Endothelial cell (in vitro differentiated cells): ENCODE measurements around the gene TPH1. TPM values are rescaled to one million over a fixed set of nuclear protein-coding genes. Genes with fewer than 3 reads are reported as not detected.

Experiments
- DNase-seq: peaks from one replicate; pipeline ENCODE4 v3.0.0; 2021; ENCODE audit warnings: low spot score
- H3K27ac Mint-ChIP-seq: one replicate; pipeline ENCODE4 v1.8.0; 2021; ENCODE audit warnings: mixed read lengths, inconsistent platforms; ENCODE audit not compliant: unreplicated experiment
- H3K27me3 Mint-ChIP-seq: one replicate; pipeline ENCODE4 v1.8.0; 2021; ENCODE audit warnings: mild to moderate bottlenecking, moderate library complexity, mixed read lengths, inconsistent platforms; ENCODE audit not compliant: unreplicated experiment
- H3K36me3 Mint-ChIP-seq: one replicate; pipeline ENCODE4 v1.8.0; 2021; ENCODE audit warnings: mild to moderate bottlenecking, low read depth, mixed read lengths, inconsistent platforms; ENCODE audit not compliant: unreplicated experiment
- H3K4me1 Mint-ChIP-seq: one replicate; pipeline ENCODE4 v1.8.0; 2021; ENCODE audit warnings: mild to moderate bottlenecking, mixed read lengths, inconsistent platforms; ENCODE audit not compliant: unreplicated experiment
- H3K4me3 Mint-ChIP-seq: one replicate; pipeline ENCODE4 v1.8.0; 2021; ENCODE audit warnings: mild to moderate bottlenecking, mixed read lengths, inconsistent platforms; ENCODE audit not compliant: unreplicated experiment
- H3K9me3 Mint-ChIP-seq: one replicate; pipeline ENCODE4 v1.8.0; 2021; ENCODE audit warnings: mixed read lengths, inconsistent platforms; ENCODE audit not compliant: unreplicated experiment
- total RNA-seq: library from RNA; stranded (reverse); fragmentation: NEBNext Ultra II Directional; extraction: Animal tissue kit (Norgen Biotek cat#: 25700); gene quantifications from one replicate; pipeline ENCODE4 v1.2.1, GENCODE V29; 2021; ENCODE audit not compliant: unreplicated experiment
- TF ChIP-seq, protein P1 (sequence below): fragments of 200-600 bp; sonication (generic); IDR thresholded peaks from one replicate; pipeline ENCODE4 v1.5.0; 2021; ENCODE audit warnings: antibody characterized with exemption; ENCODE audit not compliant: unreplicated experiment

Gene TPH1
- total RNA-seq, 1 donor from 2014 or later = 0.38 TPM

DNA sequence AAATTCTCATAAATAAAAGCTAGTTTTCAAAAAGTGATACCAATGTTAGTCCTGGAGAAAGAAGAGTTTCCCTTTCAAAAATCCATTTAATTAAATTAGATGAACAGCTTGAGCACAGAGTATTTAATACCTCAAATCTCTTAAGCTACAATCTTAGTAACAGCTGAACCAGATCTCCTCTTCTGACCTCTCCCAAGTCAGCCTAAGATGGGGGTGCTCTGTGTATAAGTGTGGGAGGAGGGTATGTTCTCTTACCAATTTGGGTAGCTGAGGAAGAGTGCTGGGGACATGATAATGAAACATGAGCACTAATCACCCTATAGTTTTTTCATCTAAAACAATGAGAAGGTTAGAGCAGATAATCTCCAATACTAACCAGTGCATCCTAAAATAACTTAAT is 9.6 kb downstream of the TPH1 start:
- no peak overlapping the region for H3K4me3 Mint-ChIP-seq
- no peaks in the 10 kb centered on the region for H3K27me3 Mint-ChIP-seq
- H3K9me3 Mint-ChIP-seq = no peaks in the 10 kb centered on the region
- no peaks in the 10 kb centered on the region for H3K36me3 Mint-ChIP-seq
- TF ChIP-seq, protein P1, sequence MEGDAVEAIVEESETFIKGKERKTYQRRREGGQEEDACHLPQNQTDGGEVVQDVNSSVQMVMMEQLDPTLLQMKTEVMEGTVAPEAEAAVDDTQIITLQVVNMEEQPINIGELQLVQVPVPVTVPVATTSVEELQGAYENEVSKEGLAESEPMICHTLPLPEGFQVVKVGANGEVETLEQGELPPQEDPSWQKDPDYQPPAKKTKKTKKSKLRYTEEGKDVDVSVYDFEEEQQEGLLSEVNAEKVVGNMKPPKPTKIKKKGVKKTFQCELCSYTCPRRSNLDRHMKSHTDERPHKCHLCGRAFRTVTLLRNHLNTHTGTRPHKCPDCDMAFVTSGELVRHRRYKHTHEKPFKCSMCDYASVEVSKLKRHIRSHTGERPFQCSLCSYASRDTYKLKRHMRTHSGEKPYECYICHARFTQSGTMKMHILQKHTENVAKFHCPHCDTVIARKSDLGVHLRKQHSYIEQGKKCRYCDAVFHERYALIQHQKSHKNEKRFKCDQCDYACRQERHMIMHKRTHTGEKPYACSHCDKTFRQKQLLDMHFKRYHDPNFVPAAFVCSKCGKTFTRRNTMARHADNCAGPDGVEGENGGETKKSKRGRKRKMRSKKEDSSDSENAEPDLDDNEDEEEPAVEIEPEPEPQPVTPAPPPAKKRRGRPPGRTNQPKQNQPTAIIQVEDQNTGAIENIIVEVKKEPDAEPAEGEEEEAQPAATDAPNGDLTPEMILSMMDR = no peak
- H3K27ac Mint-ChIP-seq = no peak overlapping the region
- DNase-seq = no peak
- H3K4me1 Mint-ChIP-seq = no peaks in the 10 kb centered on the region

DNA sequence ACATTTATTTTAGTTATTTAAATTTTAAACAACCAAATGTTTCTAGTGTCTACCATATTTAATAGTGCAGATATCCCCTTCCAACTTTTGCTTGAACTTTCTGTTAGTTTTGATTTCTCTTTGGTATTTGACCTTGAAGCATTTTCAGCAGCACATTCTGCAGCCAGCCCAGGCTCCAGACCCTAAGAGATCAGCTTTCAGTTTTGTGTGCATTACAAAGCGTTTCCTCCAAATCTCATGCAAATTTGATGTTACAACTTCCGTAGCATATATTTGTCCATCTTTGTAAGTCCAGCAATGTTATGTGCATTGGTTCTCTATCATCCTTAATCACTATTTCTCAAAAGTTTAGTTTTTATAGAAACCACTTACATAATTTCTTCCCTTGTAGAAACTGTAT is 18.6 kb downstream of the TPH1 start:
- Mint-ChIP-seq H3K4me3 (no peak overlapping the region), H3K27me3 (no peaks in the 10 kb centered on the region), H3K36me3 (no peaks in the 10 kb centered on the region), H3K4me1 (no peaks in the 10 kb centered on the region), H3K27ac (no peak overlapping the region), H3K9me3 (no peaks in the 10 kb centered on the region)
- TF ChIP-seq, protein P1 = no peak
- no peak for DNase-seq

DNA sequence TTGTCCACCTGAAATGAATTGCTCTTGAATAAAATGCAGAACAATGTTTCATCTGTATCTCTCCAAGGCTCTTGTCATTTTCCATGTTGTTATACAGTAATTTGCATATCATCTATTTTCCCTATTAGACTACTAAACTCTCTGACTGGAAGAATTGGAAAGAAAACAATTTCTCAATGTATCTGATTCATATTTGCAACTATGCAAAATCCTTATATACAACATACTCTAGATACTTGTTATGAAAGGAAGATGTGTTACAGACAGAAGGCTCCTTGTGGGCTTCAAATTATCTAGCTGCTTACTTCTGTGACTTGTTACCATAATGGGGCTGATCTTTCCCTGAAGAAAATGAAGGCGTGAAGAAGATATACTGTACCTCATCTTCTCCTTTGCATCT is 23.6 kb downstream of the TPH1 start:
- H3K4me1 Mint-ChIP-seq = no peaks in the 10 kb centered on the region
- no peak overlapping the region for H3K4me3 Mint-ChIP-seq
- TF ChIP-seq, protein P1 = no peak
- no peak for DNase-seq
- no peak overlapping the region for H3K27ac Mint-ChIP-seq
- no peaks in the 10 kb centered on the region for H3K27me3 Mint-ChIP-seq
- no peaks in the 10 kb centered on the region for H3K9me3 Mint-ChIP-seq
- H3K36me3 Mint-ChIP-seq = no peaks in the 10 kb centered on the region

DNA sequence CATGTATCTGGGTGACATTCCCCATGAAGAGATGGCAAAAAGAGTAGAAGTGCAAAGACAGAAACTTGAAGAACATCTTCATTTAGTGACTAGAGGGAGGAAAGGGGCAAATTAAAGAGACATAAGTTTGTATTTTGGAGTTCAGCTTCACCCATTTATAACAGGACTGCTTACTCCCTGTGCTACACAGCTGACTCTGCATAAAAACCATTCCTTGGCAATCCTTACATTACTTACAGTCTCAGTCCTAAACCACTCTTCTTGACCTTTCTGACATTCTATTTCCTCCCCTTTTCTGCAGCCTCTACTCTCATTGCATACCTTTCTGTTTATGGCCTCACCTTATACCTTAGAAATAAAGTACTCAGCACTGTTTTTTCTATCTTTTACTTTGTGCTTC is 26.4 kb downstream of the TPH1 start:
- Mint-ChIP-seq H3K9me3 (no peaks in the 10 kb centered on the region), H3K36me3 (no peaks in the 10 kb centered on the region), H3K27me3 (no peaks in the 10 kb centered on the region), H3K4me1 (no peaks in the 10 kb centered on the region), H3K27ac (no peak overlapping the region), H3K4me3 (no peak overlapping the region)
- no peak for DNase-seq
- TF ChIP-seq, protein P1 = no peak

DNA sequence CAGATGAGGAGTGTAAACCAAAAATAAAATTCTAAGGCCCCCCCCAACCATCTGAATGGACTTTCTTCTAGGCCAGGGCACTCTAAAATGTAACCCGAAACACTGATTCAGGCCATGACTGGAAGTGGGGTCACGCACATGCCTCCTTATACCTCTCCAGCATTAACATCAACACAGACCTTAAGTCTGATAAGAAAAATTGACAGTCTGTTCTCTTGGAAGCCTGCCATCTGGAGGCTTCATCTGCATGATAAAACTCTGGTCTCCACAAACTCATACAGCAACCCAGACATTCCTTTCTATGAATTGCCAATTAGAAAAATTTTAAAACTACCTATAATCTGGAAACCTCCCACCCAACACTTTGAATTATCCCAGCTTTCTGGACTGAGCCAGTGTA is 29.3 kb downstream of the TPH1 start:
- TF ChIP-seq, protein P1 = no peak
- no peak for DNase-seq
- H3K4me3 Mint-ChIP-seq = no peak overlapping the region
- no peak overlapping the region for H3K27ac Mint-ChIP-seq
- H3K27me3 Mint-ChIP-seq = peaks cover 6% of the 10 kb centered on the region
- peaks cover 14% of the 10 kb centered on the region for H3K4me1 Mint-ChIP-seq
- peaks cover 5% of the 10 kb centered on the region for H3K36me3 Mint-ChIP-seq
- H3K9me3 Mint-ChIP-seq = no peaks in the 10 kb centered on the region
